ENCODE results near the gene CLEC14A. TPM values are rescaled to one million over a fixed set of nuclear protein-coding genes. Genes with fewer than 3 reads are reported as not detected.

Gene CLEC14A
- total RNA-seq, 1 donor from 2014 or later: 5.1 TPM

DNA sequence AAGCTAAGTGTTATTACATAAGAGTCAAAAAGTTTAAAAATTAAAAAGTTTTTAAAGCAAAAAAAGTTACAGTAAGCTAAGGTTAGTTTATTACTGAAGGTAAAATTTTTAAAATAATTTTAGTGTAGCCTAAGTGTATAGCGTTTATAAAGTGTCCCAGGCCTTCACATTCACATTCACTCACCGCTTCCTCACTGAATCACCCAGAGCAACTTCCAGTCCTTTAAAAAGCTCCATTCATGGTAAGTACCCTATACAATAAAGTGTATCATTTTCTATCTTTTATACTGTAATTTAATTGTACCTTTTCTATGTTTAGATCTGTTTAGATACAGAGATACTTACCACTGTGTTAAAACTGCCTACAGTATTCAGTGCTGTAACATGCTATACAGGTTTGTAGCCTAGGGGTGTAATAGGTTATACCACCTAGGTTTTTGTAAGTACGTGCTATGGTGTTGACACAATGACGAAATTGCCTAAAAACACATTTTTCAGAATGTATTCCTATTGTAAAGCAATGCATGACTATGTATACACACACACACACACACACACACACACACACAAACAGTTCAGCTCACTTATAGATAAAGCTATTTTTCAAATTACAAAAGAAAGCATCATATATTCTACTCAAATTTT is 3.7 kb downstream of the CLEC14A start:
- no peak overlapping the region for H3K4me3 Mint-ChIP-seq (ENCODE audit: unreplicated experiment)
- no peaks in the 10 kb centered on the region for H3K36me3 Mint-ChIP-seq (ENCODE audit: low read depth, unreplicated experiment)
- H3K27ac Mint-ChIP-seq (ENCODE audit: unreplicated experiment): no peak overlapping the region
- no peak for DNase-seq (ENCODE audit: low spot score)
- TF ChIP-seq, protein P1, sequence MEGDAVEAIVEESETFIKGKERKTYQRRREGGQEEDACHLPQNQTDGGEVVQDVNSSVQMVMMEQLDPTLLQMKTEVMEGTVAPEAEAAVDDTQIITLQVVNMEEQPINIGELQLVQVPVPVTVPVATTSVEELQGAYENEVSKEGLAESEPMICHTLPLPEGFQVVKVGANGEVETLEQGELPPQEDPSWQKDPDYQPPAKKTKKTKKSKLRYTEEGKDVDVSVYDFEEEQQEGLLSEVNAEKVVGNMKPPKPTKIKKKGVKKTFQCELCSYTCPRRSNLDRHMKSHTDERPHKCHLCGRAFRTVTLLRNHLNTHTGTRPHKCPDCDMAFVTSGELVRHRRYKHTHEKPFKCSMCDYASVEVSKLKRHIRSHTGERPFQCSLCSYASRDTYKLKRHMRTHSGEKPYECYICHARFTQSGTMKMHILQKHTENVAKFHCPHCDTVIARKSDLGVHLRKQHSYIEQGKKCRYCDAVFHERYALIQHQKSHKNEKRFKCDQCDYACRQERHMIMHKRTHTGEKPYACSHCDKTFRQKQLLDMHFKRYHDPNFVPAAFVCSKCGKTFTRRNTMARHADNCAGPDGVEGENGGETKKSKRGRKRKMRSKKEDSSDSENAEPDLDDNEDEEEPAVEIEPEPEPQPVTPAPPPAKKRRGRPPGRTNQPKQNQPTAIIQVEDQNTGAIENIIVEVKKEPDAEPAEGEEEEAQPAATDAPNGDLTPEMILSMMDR (IDR thresholded peaks at IDR 0.05; ENCODE audit: unreplicated experiment): no peak
- H3K4me1 Mint-ChIP-seq (ENCODE audit: unreplicated experiment): peaks cover 13% of the 10 kb centered on the region
- peaks cover 8% of the 10 kb centered on the region for H3K27me3 Mint-ChIP-seq (ENCODE audit: unreplicated experiment)
- H3K9me3 Mint-ChIP-seq (ENCODE audit: unreplicated experiment): no peaks in the 10 kb centered on the region

DNA sequence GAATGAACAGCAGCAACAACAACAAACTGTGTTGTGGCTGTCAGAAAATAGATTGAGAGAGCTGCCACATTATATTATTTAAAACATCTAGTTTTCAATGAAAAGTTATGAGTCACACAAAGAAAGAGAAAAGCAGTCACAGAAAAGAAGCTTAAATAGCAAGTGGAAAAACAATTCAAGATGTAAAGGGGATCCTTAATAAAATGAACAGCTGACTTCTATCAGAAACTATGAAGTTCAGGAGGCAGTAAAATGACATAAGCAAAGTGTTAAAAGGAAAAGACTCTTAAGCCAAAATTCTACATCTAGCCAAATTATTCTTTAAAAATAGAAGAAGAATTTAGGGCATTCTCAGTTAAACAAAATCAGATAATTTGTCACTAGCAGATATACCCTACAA is 5.6 kb downstream of the CLEC14A start:
- H3K36me3 Mint-ChIP-seq (ENCODE audit: low read depth, unreplicated experiment): no peaks in the 10 kb centered on the region
- H3K9me3 Mint-ChIP-seq (ENCODE audit: unreplicated experiment): no peaks in the 10 kb centered on the region
- TF ChIP-seq, protein P1 (IDR thresholded peaks at IDR 0.05; ENCODE audit: unreplicated experiment): no peak
- H3K4me1 Mint-ChIP-seq (ENCODE audit: unreplicated experiment): peaks cover 7% of the 10 kb centered on the region
- peaks cover 8% of the 10 kb centered on the region for H3K27me3 Mint-ChIP-seq (ENCODE audit: unreplicated experiment)
- no peak overlapping the region for H3K4me3 Mint-ChIP-seq (ENCODE audit: unreplicated experiment)
- DNase-seq (ENCODE audit: low spot score): no peak
- no peak overlapping the region for H3K27ac Mint-ChIP-seq (ENCODE audit: unreplicated experiment)

DNA sequence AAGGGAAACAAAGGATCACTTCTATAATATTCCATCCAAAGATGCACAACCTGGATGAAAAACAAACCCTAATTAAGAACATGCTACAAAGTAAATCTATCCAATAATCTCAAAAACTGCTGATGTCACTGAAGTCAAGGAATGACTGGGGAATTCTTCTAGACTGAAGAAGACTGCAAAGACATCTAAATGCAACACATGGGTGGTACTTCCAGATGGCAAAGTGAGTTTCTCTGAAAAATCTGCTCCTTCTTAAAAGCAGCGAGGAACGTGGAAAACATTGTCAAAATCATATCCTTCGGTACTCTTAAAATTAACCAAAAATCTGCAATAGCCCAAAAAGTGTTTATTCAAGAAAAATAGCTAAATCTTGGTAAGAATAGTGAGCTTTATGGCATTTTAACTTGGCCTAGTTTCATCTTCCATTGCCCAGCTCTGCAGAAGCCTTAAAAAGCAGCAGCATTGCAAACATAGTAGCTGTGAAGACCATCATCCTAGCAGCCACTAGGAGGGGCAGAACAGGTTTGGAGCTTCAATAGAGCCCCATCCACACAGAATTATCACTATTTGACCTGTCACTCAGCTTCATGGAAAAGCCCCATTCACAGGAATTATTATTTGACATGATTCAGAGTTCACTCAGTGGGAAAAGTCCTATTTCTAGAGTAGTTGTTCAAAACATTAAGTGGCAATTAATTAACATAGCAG is 7.4 kb downstream of the CLEC14A start:
- no peaks in the 10 kb centered on the region for H3K9me3 Mint-ChIP-seq (ENCODE audit: unreplicated experiment)
- DNase-seq (ENCODE audit: low spot score): no peak
- TF ChIP-seq, protein P1 (IDR thresholded peaks at IDR 0.05; ENCODE audit: unreplicated experiment): no peak
- no peak overlapping the region for H3K4me3 Mint-ChIP-seq (ENCODE audit: unreplicated experiment)
- no peak overlapping the region for H3K27ac Mint-ChIP-seq (ENCODE audit: unreplicated experiment)
- H3K27me3 Mint-ChIP-seq (ENCODE audit: unreplicated experiment): peaks cover 3% of the 10 kb centered on the region
- no peaks in the 10 kb centered on the region for H3K36me3 Mint-ChIP-seq (ENCODE audit: low read depth, unreplicated experiment)
- H3K4me1 Mint-ChIP-seq (ENCODE audit: unreplicated experiment): no peaks in the 10 kb centered on the region

DNA sequence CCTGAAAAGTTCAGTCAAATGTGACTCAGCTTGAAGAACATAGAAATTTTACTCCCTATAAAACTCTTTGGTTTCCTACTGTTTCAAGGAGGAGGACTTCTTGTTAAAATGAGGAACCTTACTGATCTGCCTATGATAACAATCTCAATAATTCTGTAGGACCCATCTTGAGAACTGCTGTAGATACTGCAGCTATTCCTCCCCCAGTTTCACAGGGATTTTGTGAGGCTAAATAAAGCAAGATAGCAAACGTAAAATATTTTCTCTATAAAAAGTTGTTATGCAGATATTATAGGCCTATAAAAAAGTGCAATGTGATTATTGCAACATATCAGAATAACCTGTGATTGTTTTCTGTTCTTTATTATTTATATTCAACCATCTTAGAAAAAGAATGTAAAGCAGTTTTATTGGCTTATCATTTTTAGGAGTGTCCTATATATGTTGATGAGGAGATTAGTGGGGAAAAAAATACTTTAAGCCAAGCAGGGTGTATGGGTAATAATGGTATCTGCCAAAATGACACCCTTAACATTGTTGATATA is 12.1 kb downstream of the CLEC14A start:
- no peak for DNase-seq (ENCODE audit: low spot score)
- Mint-ChIP-seq H3K4me1 (ENCODE audit: unreplicated experiment) (no peaks in the 10 kb centered on the region), H3K27me3 (ENCODE audit: unreplicated experiment) (peaks cover 3% of the 10 kb centered on the region), H3K36me3 (ENCODE audit: low read depth, unreplicated experiment) (no peaks in the 10 kb centered on the region), H3K4me3 (ENCODE audit: unreplicated experiment) (no peak overlapping the region), H3K9me3 (ENCODE audit: unreplicated experiment) (no peaks in the 10 kb centered on the region), H3K27ac (ENCODE audit: unreplicated experiment) (no peak overlapping the region)
- TF ChIP-seq, protein P1 (IDR thresholded peaks at IDR 0.05; ENCODE audit: unreplicated experiment): no peak

DNA sequence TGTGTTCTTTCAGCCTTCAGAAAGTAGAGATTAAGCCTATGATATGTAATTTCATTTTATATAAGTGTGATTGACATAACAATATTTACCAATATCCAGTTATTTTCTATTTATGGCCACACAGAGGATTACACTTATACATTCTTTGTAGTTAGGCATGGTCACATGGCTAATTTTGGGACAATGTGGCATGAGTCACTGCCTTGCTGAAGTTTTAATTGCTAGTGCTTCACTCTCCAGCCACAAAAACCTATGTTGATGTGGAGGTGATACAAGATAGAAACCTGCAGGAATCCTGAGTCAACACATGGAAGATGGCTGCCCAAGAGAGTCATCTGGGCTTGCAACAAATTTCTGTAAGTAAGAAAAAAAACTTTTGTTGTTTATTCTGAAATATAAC is 17.0 kb downstream of the CLEC14A start:
- peaks cover 3% of the 10 kb centered on the region for H3K27me3 Mint-ChIP-seq (ENCODE audit: unreplicated experiment)
- H3K4me1 Mint-ChIP-seq (ENCODE audit: unreplicated experiment): no peaks in the 10 kb centered on the region
- TF ChIP-seq, protein P1 (IDR thresholded peaks at IDR 0.05; ENCODE audit: unreplicated experiment): no peak
- H3K9me3 Mint-ChIP-seq (ENCODE audit: unreplicated experiment): no peaks in the 10 kb centered on the region
- H3K27ac Mint-ChIP-seq (ENCODE audit: unreplicated experiment): no peak overlapping the region
- no peak overlapping the region for H3K4me3 Mint-ChIP-seq (ENCODE audit: unreplicated experiment)
- DNase-seq (ENCODE audit: low spot score): no peak
- H3K36me3 Mint-ChIP-seq (ENCODE audit: low read depth, unreplicated experiment): no peaks in the 10 kb centered on the region

Data from endothelial cell (in vitro differentiated cells).